ENCODE data around the gene STK38L.
A peak's percentile ranks its signal among the peaks of the same experiment; 100 is the strongest.
"Not testable (repeated sequence)": the region's sequence is repeated elsewhere in the genome, so short reads cannot be mapped to it uniquely, and the experiment has no call there.

Gene STK38L

GRCh38 chr12:27229367-27229766 is 14.7 kb upstream of the STK38L start:
- no peak for DNase-seq

- DNase-seq = not testable (repeated sequence)
Observed at GRCh38 chr12:27231374-27231773, 12.7 kb upstream of the STK38L start.

- DNase-seq = no peak
Observed at GRCh38 chr12:27233814-27234213, 10.3 kb upstream of the STK38L start.

GRCh38 chr12:27236498-27236897 is 7.6 kb upstream of the STK38L start:
- DNase-seq = no peak

- peak in 2 of 14 donors; percentile 14 to 22 for DNase-seq
Observed at GRCh38 chr12:27237790-27238771, 6.0 kb upstream of the STK38L start.

- no peak for DNase-seq
Observed at GRCh38 chr12:27243006-27243405, 1.1 kb upstream of the STK38L start.

GRCh38 chr12:27244689-27245488 is 803 bp downstream of the STK38L start:
- peak in 1 of 14 donors; percentile 27 for DNase-seq

GRCh38 chr12:27246141-27246540 is 2.1 kb downstream of the STK38L start:
- no peak for DNase-seq

GRCh38 chr12:27246774-27247173 is 2.7 kb downstream of the STK38L start:
- DNase-seq = no peak

GRCh38 chr12:27252934-27253333 is 8.8 kb downstream of the STK38L start:
- no peak for DNase-seq

GRCh38 chr12:27253347-27253746 is 9.3 kb downstream of the STK38L start:
- DNase-seq = no peak

GRCh38 chr12:27255806-27256205 is 11.7 kb downstream of the STK38L start:
- no peak for DNase-seq

GRCh38 chr12:27257104-27257843 is 13.2 kb downstream of the STK38L start:
- DNase-seq = no peak

GRCh38 chr12:27260746-27261145 is 16.7 kb downstream of the STK38L start:
- no peak for DNase-seq

- no peak for DNase-seq
Observed at GRCh38 chr12:27261866-27262265, 17.8 kb downstream of the STK38L start.

GRCh38 chr12:27270148-27270547 is 26.1 kb downstream of the STK38L start:
- DNase-seq = no peak

GRCh38 chr12:27271206-27271605 is 27.1 kb downstream of the STK38L start:
- no peak for DNase-seq

- no peak for DNase-seq
Observed at GRCh38 chr12:27272373-27273028, 28.4 kb downstream of the STK38L start.

- no peak for DNase-seq
Observed at GRCh38 chr12:27273114-27273513, 29.0 kb downstream of the STK38L start.

- DNase-seq = no peak
Observed at GRCh38 chr12:27274706-27275105, 30.6 kb downstream of the STK38L start.

GRCh38 chr12:27276275-27276674 is 32.2 kb downstream of the STK38L start:
- no peak for DNase-seq

GRCh38 chr12:27277846-27278260 is 33.8 kb downstream of the STK38L start:
- DNase-seq = peak in 1 of 14 donors; percentile 73
